GM19438 (cell line): Measurements from ENCODE around the gene HCN3.
"Not testable (repeated sequence)": the region's sequence is repeated elsewhere in the genome, so short reads cannot be mapped to it uniquely, and the experiment has no call there.

Experiments
- ATAC-seq: cut with Tn5 transposase; IDR thresholded peaks from one replicate; pipeline ENCODE4 v1.9.1; 2021; ENCODE audit warnings: low read depth; ENCODE audit not compliant: unreplicated experiment

Gene HCN3

DNA sequence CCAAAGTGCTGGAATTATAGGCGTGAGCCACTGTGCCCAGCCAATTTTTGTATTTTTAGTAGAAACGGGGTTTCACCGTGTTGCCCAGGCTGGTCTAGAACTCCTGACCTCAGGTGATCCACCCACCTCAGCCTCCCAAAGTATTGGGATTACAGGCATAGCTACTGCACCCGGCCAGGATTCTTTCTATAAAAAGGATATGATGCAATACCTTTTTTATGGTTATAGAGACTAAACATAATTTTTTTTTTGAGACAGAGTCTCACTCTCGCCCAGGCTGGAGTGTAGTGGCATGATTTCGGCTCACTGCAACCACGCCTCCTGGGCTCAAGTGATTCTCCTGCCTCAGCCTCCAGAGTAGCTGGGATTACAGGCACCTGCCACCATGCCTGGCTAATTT, 51.6 kb downstream of the HCN3 start:
- ATAC-seq, result not testable (repeated sequence)

DNA sequence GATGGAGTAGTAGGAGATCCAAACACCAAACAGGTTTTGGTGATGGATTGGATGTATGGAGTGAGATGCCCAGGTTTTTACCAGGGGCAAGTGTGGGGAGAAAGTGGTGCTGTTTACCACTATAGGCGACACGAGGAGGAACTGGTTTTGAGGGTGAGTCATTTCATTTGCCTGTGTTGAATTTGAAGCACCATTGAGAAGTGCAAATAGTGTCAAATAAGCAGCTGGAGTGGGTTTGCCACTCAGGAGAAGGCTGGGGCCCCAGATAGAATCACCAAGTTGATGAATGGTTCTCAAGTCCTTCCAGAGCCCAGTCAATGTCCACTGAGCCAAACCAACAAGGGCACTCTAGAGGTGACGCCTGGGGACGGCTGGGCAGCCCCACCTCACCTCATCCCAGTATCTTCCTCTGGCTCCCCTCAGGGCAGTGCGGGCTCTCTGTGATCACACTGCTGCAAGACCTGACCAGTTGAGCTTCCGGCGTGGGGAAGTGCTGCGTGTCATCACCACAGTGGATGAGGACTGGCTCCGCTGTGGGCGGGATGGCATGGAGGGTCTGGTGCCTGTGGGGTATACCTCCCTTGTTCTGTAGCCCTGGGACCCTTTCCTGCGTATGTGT, 52.8 kb downstream of the HCN3 start:
- no peak for ATAC-seq

DNA sequence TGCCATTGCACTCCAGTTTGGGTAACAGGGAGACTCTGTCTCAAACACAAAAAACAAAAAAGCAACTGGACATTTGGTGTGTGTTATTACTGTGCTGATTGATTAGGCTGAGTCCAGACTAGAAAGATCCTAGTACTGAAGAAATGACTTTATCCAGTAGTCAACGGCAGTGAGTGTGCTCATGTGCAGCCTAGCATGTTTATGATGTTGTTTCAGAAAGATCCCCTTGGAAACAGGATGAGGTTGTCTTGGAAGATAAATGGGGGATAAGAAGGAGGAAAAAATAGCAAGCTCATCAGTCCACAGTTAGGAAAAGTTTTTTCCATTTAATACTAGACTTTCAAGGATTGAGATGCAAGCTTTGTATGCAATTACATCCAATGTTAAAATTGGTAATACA, 57.7 kb downstream of the HCN3 start:
- ATAC-seq, result no peak
